ENCODE data around the gene CYB5A. TPM values are rescaled to one million over a fixed set of nuclear protein-coding genes. Genes with fewer than 3 reads are reported as not detected.

CYB5A gene
- total RNA-seq, 4 donors from 2014 or later = 232 to 490 (median 267) TPM

DNA sequence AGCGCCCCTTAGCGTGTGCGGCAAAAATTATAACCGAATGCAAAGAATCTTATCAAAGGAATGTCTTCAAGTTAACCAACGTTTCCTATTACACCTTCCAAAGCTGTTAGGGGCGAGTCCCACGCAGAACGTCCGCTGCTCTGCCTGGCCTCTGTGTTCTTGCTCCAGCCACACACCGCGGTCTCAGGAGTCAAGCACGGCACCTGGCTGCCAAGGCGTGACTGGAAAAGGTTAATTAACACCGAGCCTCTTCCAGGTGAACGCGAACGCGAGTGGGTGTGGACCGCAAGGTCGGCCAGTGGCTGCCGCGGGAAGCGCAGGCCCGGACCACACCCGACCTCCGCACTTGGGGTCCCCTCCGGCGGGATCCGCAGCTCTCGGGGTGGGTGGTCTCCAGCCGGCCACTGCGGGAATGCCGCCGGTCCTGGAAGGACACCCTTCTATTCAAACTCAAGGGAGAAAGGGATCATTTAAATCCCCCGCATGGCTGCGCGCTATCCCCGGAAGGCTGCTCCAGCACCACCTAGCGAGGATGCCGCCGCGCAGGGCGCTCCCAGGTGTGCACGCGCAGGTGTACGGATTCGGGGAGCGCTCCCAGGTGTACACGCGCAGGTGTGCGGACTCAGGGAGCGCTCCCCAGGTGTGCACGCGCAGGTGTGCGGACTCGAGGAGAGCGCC, 830 bp downstream of the CYB5A start:
- Histone ChIP-seq H3K27me3 (no peaks in the 10 kb centered on the region), H3K27ac (peak overlapping the region in 3 of 4 donors; percentile 80 to 87 (median 82)), H3K9me3 (no peaks in the 10 kb centered on the region), H3K4me1 (peaks cover 0 to 56% (median 23%) of the 10 kb centered on the region in 4 donors), H3K4me3 (peak overlapping the region; percentile 84 to 100 (median 93)), H3K36me3 (no peaks in the 10 kb centered on the region)
- no peak for DNase-seq (ENCODE audit: low spot score in 2 of 2)
- TF ChIP-seq, protein P1, sequence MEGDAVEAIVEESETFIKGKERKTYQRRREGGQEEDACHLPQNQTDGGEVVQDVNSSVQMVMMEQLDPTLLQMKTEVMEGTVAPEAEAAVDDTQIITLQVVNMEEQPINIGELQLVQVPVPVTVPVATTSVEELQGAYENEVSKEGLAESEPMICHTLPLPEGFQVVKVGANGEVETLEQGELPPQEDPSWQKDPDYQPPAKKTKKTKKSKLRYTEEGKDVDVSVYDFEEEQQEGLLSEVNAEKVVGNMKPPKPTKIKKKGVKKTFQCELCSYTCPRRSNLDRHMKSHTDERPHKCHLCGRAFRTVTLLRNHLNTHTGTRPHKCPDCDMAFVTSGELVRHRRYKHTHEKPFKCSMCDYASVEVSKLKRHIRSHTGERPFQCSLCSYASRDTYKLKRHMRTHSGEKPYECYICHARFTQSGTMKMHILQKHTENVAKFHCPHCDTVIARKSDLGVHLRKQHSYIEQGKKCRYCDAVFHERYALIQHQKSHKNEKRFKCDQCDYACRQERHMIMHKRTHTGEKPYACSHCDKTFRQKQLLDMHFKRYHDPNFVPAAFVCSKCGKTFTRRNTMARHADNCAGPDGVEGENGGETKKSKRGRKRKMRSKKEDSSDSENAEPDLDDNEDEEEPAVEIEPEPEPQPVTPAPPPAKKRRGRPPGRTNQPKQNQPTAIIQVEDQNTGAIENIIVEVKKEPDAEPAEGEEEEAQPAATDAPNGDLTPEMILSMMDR (IDR thresholded peaks at IDR 0.05) = peak in 1 of 5 experiments; percentile 9
- TF ChIP-seq POLR2A (IDR thresholded peaks at IDR 0.05) (no peak), EP300 (IDR thresholded peaks at IDR 0.05) (no peak)
- WGBS, 2 donors = 21 to 31% methylated on average over 39 to 49 of the region's 57 CpGs

DNA sequence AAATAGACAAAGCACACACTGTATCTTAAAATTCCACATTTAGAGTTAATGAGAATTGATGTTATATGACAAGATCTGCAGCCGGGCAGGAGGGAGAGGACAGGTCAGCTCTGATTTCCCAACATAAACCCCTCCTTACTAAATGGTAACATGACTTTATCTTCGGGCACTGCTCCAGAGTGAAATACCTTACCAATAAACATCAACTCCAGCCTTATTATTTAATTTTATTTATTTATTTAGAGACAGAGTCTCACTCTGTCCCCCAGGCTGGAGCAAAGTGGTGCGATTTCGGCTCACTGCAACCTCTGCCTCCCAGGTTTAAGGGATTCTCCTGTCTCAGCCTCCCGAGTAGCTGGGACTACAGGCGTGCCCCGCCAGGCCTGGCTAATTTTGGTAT, 1.7 kb downstream of the CYB5A start:
- no peak for DNase-seq (ENCODE audit: low spot score in 2 of 2)
- peak overlapping the region; percentile 28 to 87 (median 62) for H3K27ac ChIP-seq
- H3K9me3 ChIP-seq = no peaks in the 10 kb centered on the region
- H3K27me3 ChIP-seq = no peaks in the 10 kb centered on the region
- H3K4me1 ChIP-seq = peaks cover 0 to 65% (median 26%) of the 10 kb centered on the region in 4 donors
- WGBS, 2 donors = 91 to 92% methylated on average over 7 of the region's 7 CpGs
- TF ChIP-seq, protein P1 (IDR thresholded peaks at IDR 0.05) = no peak
- TF ChIP-seq POLR2A (IDR thresholded peaks at IDR 0.05) (no peak), EP300 (IDR thresholded peaks at IDR 0.05) (no peak)
- no peaks in the 10 kb centered on the region for H3K36me3 ChIP-seq
- peak overlapping the region in 3 of 4 donors; percentile 87 to 100 (median 99) for H3K4me3 ChIP-seq

DNA sequence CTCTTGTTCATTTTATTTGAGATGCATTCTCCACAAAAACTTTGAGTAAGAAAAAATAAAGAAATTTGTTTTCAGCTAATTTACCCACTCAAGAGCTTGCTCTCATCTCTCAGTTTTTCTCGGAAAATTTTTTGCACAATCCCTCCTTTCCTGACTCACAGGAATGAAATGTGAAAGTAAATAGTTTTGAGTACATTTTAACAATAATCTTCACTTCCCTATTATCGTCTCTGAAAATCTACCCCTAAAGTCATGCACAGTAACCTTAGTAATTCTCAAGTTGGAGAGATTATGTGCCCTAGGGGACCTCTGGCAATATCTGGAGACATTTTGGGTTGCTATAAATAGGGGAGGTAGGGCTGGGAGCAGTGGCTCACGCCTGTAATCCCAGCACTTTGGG, 2.6 kb downstream of the CYB5A start:
- Histone ChIP-seq H3K27ac (peak overlapping the region; percentile 8 to 87 (median 55)), H3K4me1 (peaks cover 0 to 74% (median 34%) of the 10 kb centered on the region in 4 donors), H3K36me3 (no peaks in the 10 kb centered on the region), H3K9me3 (no peaks in the 10 kb centered on the region), H3K4me3 (peak overlapping the region in 2 of 4 donors; percentile 0 to 31), H3K27me3 (no peaks in the 10 kb centered on the region)
- DNase-seq (ENCODE audit: low spot score in 2 of 2) = no peak
- 33 to 35% methylated on average over 3 of the region's 3 CpGs for WGBS, 2 donors
- TF ChIP-seq EP300 (IDR thresholded peaks at IDR 0.05) (no peak), POLR2A (IDR thresholded peaks at IDR 0.05) (no peak)
- TF ChIP-seq, protein P1 (IDR thresholded peaks at IDR 0.05) = no peak

DNA sequence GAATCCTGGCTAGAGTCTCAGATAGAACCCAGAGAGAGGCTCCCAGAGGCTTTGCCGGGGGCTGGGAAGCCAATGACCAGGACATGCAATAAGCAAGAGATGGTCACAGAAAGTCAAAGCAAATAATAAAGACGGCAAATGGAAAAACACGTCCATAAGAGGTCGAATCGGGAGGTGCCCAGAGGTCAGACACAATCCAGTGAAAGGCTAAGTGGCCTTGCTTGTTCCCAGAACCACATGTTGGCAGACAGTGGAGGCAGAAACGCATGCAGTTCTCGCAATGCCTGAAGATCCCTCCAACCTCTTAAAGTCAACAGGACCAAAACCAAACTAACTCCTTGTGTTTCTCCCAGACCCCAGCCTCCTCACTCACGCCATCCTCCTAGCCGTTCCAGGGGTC, 3.0 kb downstream of the CYB5A start:
- H3K9me3 ChIP-seq = no peaks in the 10 kb centered on the region
- peaks cover 0 to 78% (median 36%) of the 10 kb centered on the region in 4 donors for H3K4me1 ChIP-seq
- TF ChIP-seq, protein P1 (IDR thresholded peaks at IDR 0.05) = no peak
- TF ChIP-seq EP300 (IDR thresholded peaks at IDR 0.05) = peak in 1 of 2 donors; percentile 29
- 54 to 55% methylated on average over 9 of the region's 9 CpGs for WGBS, 2 donors
- peak overlapping the region in 3 of 4 donors; percentile 0 to 31 (median 21) for H3K4me3 ChIP-seq
- H3K27ac ChIP-seq = peak overlapping the region; percentile 8 to 87 (median 55)
- DNase-seq (ENCODE audit: low spot score in 2 of 2) = peak in 1 of 2 donors; percentile 40
- H3K36me3 ChIP-seq = no peaks in the 10 kb centered on the region
- H3K27me3 ChIP-seq = no peaks in the 10 kb centered on the region

DNA sequence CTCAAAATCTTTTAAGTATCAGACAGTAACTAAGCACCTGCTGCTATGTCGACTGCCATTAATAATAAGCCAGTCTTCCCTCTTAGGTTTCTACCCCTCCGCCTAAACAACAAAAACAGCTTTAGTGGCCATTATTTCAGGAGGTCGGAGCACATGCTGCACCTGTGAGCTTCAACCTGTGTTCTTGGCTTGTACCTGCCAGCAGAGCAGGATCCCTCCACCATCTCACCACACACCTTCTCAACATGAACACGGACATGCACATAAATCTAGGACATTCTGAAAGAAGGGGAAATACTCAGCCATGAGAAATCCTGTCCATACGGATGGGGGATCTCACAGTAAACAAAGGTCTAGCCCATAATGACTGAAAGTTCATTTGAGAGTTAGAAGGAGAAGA, 3.7 kb downstream of the CYB5A start:
- TF ChIP-seq, protein P1 (IDR thresholded peaks at IDR 0.05) = no peak

More for the DNA sequence above, 3.7 kb downstream of the CYB5A start:
- Histone ChIP-seq H3K27ac (peak overlapping the region; percentile 8 to 87 (median 55)), H3K4me3 (peak overlapping the region in 2 of 4 donors; percentile 21 to 31), H3K4me1 (peaks cover 0 to 85% (median 42%) of the 10 kb centered on the region in 4 donors), H3K36me3 (no peaks in the 10 kb centered on the region), H3K9me3 (no peaks in the 10 kb centered on the region), H3K27me3 (no peaks in the 10 kb centered on the region)
- DNase-seq (ENCODE audit: low spot score in 2 of 2) = no peak
- 72 to 77% methylated on average over 5 of the region's 5 CpGs for WGBS, 2 donors
